Measurements from ENCODE around the gene TRAPPC4. TPM values are rescaled to one million over a fixed set of nuclear protein-coding genes. Genes with fewer than 3 reads are reported as not detected.

The TRAPPC4 gene
- polyA plus RNA-seq, 4 donors = 59.1 to 103 (median 79.7) TPM

DNA sequence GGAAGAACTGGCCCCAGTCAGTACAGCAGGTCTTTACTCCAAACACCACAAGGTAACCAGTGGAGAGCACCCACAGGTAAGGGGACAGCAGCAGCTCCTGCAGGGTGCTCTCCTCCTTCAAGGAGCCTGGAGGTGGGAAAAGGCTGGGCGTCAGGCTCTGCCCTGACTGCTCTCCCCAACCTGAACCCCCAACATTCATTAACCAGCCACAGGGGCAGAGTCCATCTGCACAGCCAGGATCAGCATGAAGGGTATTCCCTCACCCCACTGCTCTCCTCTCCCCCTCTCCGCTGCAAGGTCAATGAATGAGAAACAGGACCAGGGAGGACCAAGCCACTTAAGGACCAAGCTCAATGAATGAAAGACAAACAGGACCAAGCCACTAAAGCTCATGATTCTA is 8.4 kb downstream of the TRAPPC4 start:
- no peaks in the 10 kb centered on the region for H3K27me3 ChIP-seq (ENCODE audit: control insufficient read depth in 3 of 3, insufficient read depth in 3 of 3, low read length in 3 of 3)
- WGBS, 3 donors = 6 to 56% (median 32%) methylated on average over 2 of the region's 2 CpGs
- H3K4me3 ChIP-seq (ENCODE audit: low read depth in 1 of 3, low read length in 3 of 3) = peak overlapping the region in 2 of 3 donors; percentile 82 to 87
- DNase-seq = peak; percentile 90 to 91
- H3K36me3 ChIP-seq (ENCODE audit: control insufficient read depth in 3 of 3, insufficient read depth in 2 of 3, low read depth in 1 of 3, low read length in 3 of 3) = peaks cover 3 to 66% (median 3%) of the 10 kb centered on the region in 3 donors
- peaks cover 2 to 47% (median 4%) of the 10 kb centered on the region in 3 donors for H3K4me1 ChIP-seq (ENCODE audit: control insufficient read depth in 3 of 3, insufficient read depth in 2 of 3, low read depth in 1 of 3, low read length in 2 of 3)
- no peak for FAIRE-seq
- no peaks in the 10 kb centered on the region for H3K9me3 ChIP-seq (ENCODE audit: control insufficient read depth in 2 of 2, insufficient read depth in 1 of 2, low read depth in 1 of 2, low read length in 1 of 2)
- peak overlapping the region; percentile 64 to 88 (median 73) for H3K27ac ChIP-seq (ENCODE audit: low read depth in 1 of 3, low read length in 2 of 3)

- DNase-seq (peak in 1 of 2 donors; percentile 13), FAIRE-seq (no peak)
- WGBS, 3 donors = 32 to 72% (median 60%) methylated on average over 9 of the region's 9 CpGs
- no peaks in the 10 kb centered on the region for H3K9me3 ChIP-seq (ENCODE audit: control insufficient read depth in 2 of 2, insufficient read depth in 1 of 2, low read depth in 1 of 2, low read length in 1 of 2)
- H3K27me3 ChIP-seq (ENCODE audit: control insufficient read depth in 3 of 3, insufficient read depth in 3 of 3, low read length in 3 of 3) = no peaks in the 10 kb centered on the region
- peaks cover 2 to 40% (median 4%) of the 10 kb centered on the region in 3 donors for H3K4me1 ChIP-seq (ENCODE audit: control insufficient read depth in 3 of 3, insufficient read depth in 2 of 3, low read depth in 1 of 3, low read length in 2 of 3)
- H3K27ac ChIP-seq (ENCODE audit: low read depth in 1 of 3, low read length in 2 of 3) = peak overlapping the region; percentile 64 to 88 (median 73)
- H3K4me3 ChIP-seq (ENCODE audit: low read depth in 1 of 3, low read length in 3 of 3) = peak overlapping the region in 2 of 3 donors; percentile 82 to 87
- peaks cover 0 to 58% (median 3%) of the 10 kb centered on the region in 3 donors for H3K36me3 ChIP-seq (ENCODE audit: control insufficient read depth in 3 of 3, insufficient read depth in 2 of 3, low read depth in 1 of 3, low read length in 3 of 3)
These were observed 9.2 kb downstream of the TRAPPC4 start for GRCh38 chr11:119027561-119028345.

DNA sequence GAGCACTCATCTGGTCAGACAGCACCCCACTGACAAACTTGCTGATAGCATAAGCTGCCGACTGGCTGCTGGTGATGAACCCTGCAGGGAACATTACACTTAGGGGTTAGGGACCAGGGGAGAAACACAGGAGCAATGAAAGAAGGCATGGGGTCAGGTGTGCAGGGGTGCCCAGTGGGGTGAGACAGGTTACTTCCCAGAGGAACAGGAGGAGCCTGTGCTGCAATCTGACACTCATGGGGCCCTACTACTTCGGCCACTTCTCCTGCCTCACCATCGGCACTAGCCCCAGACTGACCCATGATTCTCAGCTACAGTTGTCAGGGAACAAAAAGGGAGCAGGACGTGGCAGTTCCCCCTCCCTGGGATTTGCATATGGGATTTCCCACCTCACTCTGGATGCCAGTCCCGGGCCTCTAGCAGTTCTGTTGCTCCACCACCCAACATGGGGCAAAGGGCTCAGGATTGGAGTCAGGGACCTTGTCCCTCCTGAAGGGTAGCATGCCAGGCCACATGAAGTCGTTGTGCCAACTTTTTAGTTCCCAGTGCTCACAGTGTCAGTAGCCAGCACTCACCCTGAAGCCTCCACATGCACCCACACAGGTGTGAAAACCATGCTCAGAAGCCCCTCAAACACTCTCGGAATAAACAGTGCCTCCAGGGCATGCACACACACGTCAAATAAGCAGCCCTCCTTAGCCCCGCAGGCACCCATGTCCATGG is 9.9 kb downstream of the TRAPPC4 start:
- FAIRE-seq (no peak), DNase-seq (peak; percentile 24 to 71)
- Histone ChIP-seq H3K4me3 (ENCODE audit: low read depth in 1 of 3, low read length in 3 of 3) (peak overlapping the region in 2 of 3 donors; percentile 82 to 87), H3K36me3 (ENCODE audit: control insufficient read depth in 3 of 3, insufficient read depth in 2 of 3, low read depth in 1 of 3, low read length in 3 of 3) (peaks cover 0 to 52% (median 2%) of the 10 kb centered on the region in 3 donors), H3K27me3 (ENCODE audit: control insufficient read depth in 3 of 3, insufficient read depth in 3 of 3, low read length in 3 of 3) (no peaks in the 10 kb centered on the region), H3K27ac (ENCODE audit: low read depth in 1 of 3, low read length in 2 of 3) (peak overlapping the region; percentile 85 to 96 (median 88)), H3K4me1 (ENCODE audit: control insufficient read depth in 3 of 3, insufficient read depth in 2 of 3, low read depth in 1 of 3, low read length in 2 of 3) (peaks cover 2 to 34% (median 2%) of the 10 kb centered on the region in 3 donors), H3K9me3 (ENCODE audit: control insufficient read depth in 2 of 2, insufficient read depth in 1 of 2, low read depth in 1 of 2, low read length in 1 of 2) (no peaks in the 10 kb centered on the region)
- WGBS, 3 donors = 16 to 61% (median 38%) methylated on average over 8 to 9 of the region's 9 CpGs

GRCh38 chr11:119029069-119029339 is 10.4 kb downstream of the TRAPPC4 start:
- FAIRE-seq = no peak
- Histone ChIP-seq H3K27me3 (ENCODE audit: control insufficient read depth in 3 of 3, insufficient read depth in 3 of 3, low read length in 3 of 3) (no peaks in the 10 kb centered on the region), H3K9me3 (ENCODE audit: control insufficient read depth in 2 of 2, insufficient read depth in 1 of 2, low read depth in 1 of 2, low read length in 1 of 2) (no peaks in the 10 kb centered on the region), H3K4me1 (ENCODE audit: control insufficient read depth in 3 of 3, insufficient read depth in 2 of 3, low read depth in 1 of 3, low read length in 2 of 3) (peaks cover 0 to 29% (median 2%) of the 10 kb centered on the region in 3 donors), H3K4me3 (ENCODE audit: low read depth in 1 of 3, low read length in 3 of 3) (peak overlapping the region in 2 of 3 donors; percentile 82 to 87), H3K36me3 (ENCODE audit: control insufficient read depth in 3 of 3, insufficient read depth in 2 of 3, low read depth in 1 of 3, low read length in 3 of 3) (peaks cover 0 to 50% (median 2%) of the 10 kb centered on the region in 3 donors), H3K27ac (ENCODE audit: low read depth in 1 of 3, low read length in 2 of 3) (peak overlapping the region; percentile 85 to 96 (median 88))
- 13 to 70% (median 55%) methylated on average over 1 of the region's 1 CpG for WGBS, 3 donors
- no peak for DNase-seq

- H3K4me1 ChIP-seq (ENCODE audit: control insufficient read depth in 3 of 3, insufficient read depth in 2 of 3, low read depth in 1 of 3, low read length in 2 of 3) = peaks cover 0 to 24% (median 0%) of the 10 kb centered on the region in 3 donors
- H3K36me3 ChIP-seq (ENCODE audit: control insufficient read depth in 3 of 3, insufficient read depth in 2 of 3, low read depth in 1 of 3, low read length in 3 of 3) = peaks cover 0 to 47% (median 2%) of the 10 kb centered on the region in 3 donors
- DNase-seq (peak; percentile 94 to 97), FAIRE-seq (no peak)
- H3K4me3 ChIP-seq (ENCODE audit: low read depth in 1 of 3, low read length in 3 of 3) = peak overlapping the region in 2 of 3 donors; percentile 82 to 87
- 8 to 44% (median 27%) methylated on average over 10 of the region's 10 CpGs for WGBS, 3 donors
- H3K9me3 ChIP-seq (ENCODE audit: control insufficient read depth in 2 of 2, insufficient read depth in 1 of 2, low read depth in 1 of 2, low read length in 1 of 2) = no peaks in the 10 kb centered on the region
- no peaks in the 10 kb centered on the region for H3K27me3 ChIP-seq (ENCODE audit: control insufficient read depth in 3 of 3, insufficient read depth in 3 of 3, low read length in 3 of 3)
- peak overlapping the region; percentile 85 to 96 (median 88) for H3K27ac ChIP-seq (ENCODE audit: low read depth in 1 of 3, low read length in 2 of 3)
These were observed 10.9 kb downstream of the TRAPPC4 start for GRCh38 chr11:119029340-119030028.

DNA sequence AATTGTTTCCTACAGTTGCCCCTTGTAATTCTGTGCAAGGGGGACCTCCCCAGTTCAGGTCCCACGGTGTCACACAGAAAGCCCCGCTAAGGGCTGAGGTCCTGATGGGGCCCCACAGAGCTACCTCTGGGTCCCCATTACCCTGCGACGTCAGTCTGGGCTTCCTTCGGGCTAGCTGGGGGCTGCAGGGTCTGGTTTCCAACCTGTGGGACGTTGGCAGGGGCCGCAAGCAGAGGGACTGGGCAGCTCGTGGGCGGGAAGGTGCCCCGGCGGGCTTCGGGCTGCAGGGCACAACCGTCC is 11.4 kb downstream of the TRAPPC4 start:
- peaks cover 0 to 19% (median 0%) of the 10 kb centered on the region in 3 donors for H3K4me1 ChIP-seq (ENCODE audit: control insufficient read depth in 3 of 3, insufficient read depth in 2 of 3, low read depth in 1 of 3, low read length in 2 of 3)
- no peaks in the 10 kb centered on the region for H3K27me3 ChIP-seq (ENCODE audit: control insufficient read depth in 3 of 3, insufficient read depth in 3 of 3, low read length in 3 of 3)
- peak overlapping the region; percentile 78 to 87 (median 82) for H3K4me3 ChIP-seq (ENCODE audit: low read depth in 1 of 3, low read length in 3 of 3)
- H3K36me3 ChIP-seq (ENCODE audit: control insufficient read depth in 3 of 3, insufficient read depth in 2 of 3, low read depth in 1 of 3, low read length in 3 of 3) = peaks cover 0 to 42% (median under 1%) of the 10 kb centered on the region in 3 donors
- no peak for FAIRE-seq
- WGBS, 3 donors = 0 to 5% (median 2%) methylated on average over 12 to 13 of the region's 13 CpGs
- DNase-seq = peak in 1 of 2 donors; percentile 16
- no peaks in the 10 kb centered on the region for H3K9me3 ChIP-seq (ENCODE audit: control insufficient read depth in 2 of 2, insufficient read depth in 1 of 2, low read depth in 1 of 2, low read length in 1 of 2)
- H3K27ac ChIP-seq (ENCODE audit: low read depth in 1 of 3, low read length in 2 of 3) = peak overlapping the region; percentile 85 to 96 (median 88)

- H3K27ac ChIP-seq (ENCODE audit: low read depth in 1 of 3, low read length in 2 of 3) = peak within 1 kb of the TSS; percentile 85 to 96 (median 88)
- H3K9me3 ChIP-seq (ENCODE audit: control insufficient read depth in 2 of 2, insufficient read depth in 1 of 2, low read depth in 1 of 2, low read length in 1 of 2) = no peaks in the 10 kb centered on the region
- DNase-seq = peak; percentile 99
- no peaks in the 10 kb centered on the region for H3K27me3 ChIP-seq (ENCODE audit: control insufficient read depth in 3 of 3, insufficient read depth in 3 of 3, low read length in 3 of 3)
- FAIRE-seq = no peak
- peak within 1 kb of the TSS; percentile 78 to 87 (median 82) for H3K4me3 ChIP-seq (ENCODE audit: low read depth in 1 of 3, low read length in 3 of 3)
- H3K36me3 ChIP-seq (ENCODE audit: control insufficient read depth in 3 of 3, insufficient read depth in 2 of 3, low read depth in 1 of 3, low read length in 3 of 3) = peaks cover 0 to 37% (median 0%) of the 10 kb centered on the region in 3 donors
- 0 to 1% (median 1%) methylated on average over 39 to 67 of the region's 67 CpGs for WGBS, 3 donors
- peaks cover 0 to 14% (median 0%) of the 10 kb centered on the region in 3 donors for H3K4me1 ChIP-seq (ENCODE audit: control insufficient read depth in 3 of 3, insufficient read depth in 2 of 3, low read depth in 1 of 3, low read length in 2 of 3)
These were observed 11.9 kb downstream of the TRAPPC4 start, which contains the start of gene SLC37A4 for GRCh38 chr11:119030329-119031047. SLC37A4 (minus strand) TSS chr11:119030877.
